ENCODE results near the gene SMARCA2. TPM values are rescaled to one million over a fixed set of nuclear protein-coding genes. Genes with fewer than 3 reads are reported as not detected.

The SMARCA2 gene
- total and polyA plus RNA-seq, 12 donors, result 38.3 to 192 (median 142) TPM

- H3K9me3 ChIP-seq (replicated peaks in 1 of 3), result no peaks in the 10 kb centered on the region
- H3K4me3 ChIP-seq, result peak overlapping the region in 3 of 4 donors; percentile 21 to 54 (median 42)
- intact Hi-C loops (cut with DNase I), result no loop called here
- H3K4me1 ChIP-seq (replicated peaks in 1 of 2), result peaks cover 7 to 9% of the 10 kb centered on the region in 2 donors
- peak; percentile 82 to 94 (median 85) for DNase-seq
- H3K27ac ChIP-seq, result peak overlapping the region in 3 of 5 donors; percentile 11 to 75 (median 73)
- no peaks in the 10 kb centered on the region for H3K36me3 ChIP-seq (replicated peaks in 1 of 2)
- TF ChIP-seq POLR2A (IDR thresholded peaks at IDR 0.05), result peak; percentile 51 to 97
- TF ChIP-seq, protein P1, sequence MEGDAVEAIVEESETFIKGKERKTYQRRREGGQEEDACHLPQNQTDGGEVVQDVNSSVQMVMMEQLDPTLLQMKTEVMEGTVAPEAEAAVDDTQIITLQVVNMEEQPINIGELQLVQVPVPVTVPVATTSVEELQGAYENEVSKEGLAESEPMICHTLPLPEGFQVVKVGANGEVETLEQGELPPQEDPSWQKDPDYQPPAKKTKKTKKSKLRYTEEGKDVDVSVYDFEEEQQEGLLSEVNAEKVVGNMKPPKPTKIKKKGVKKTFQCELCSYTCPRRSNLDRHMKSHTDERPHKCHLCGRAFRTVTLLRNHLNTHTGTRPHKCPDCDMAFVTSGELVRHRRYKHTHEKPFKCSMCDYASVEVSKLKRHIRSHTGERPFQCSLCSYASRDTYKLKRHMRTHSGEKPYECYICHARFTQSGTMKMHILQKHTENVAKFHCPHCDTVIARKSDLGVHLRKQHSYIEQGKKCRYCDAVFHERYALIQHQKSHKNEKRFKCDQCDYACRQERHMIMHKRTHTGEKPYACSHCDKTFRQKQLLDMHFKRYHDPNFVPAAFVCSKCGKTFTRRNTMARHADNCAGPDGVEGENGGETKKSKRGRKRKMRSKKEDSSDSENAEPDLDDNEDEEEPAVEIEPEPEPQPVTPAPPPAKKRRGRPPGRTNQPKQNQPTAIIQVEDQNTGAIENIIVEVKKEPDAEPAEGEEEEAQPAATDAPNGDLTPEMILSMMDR (IDR thresholded peaks at IDR 0.05), result peak in 2 of 6 experiments; percentile 0 to 43
- WGBS, 4 donors, result 0 to 1% (median 1%) methylated on average over 28 to 38 of the region's 38 CpGs
- H3K27me3 ChIP-seq, result no peaks in the 10 kb centered on the region
Measured at GRCh38 chr9:2241836-2242741, 226.9 kb downstream of the SMARCA2 start.

- TF ChIP-seq POLR2A (IDR thresholded peaks at IDR 0.05), result no peak
- TF ChIP-seq, protein P1 (IDR thresholded peaks at IDR 0.05), result no peak
- H3K9me3 ChIP-seq (replicated peaks in 1 of 3), result no peaks in the 10 kb centered on the region
- no peaks in the 10 kb centered on the region for H3K27me3 ChIP-seq
- WGBS, 4 donors, result 43 to 55% (median 48%) methylated on average over 11 of the region's 11 CpGs
- peak in 1 of 7 donors; percentile 21 for DNase-seq
- H3K4me1 ChIP-seq (replicated peaks in 1 of 2), result peaks cover 7 to 9% of the 10 kb centered on the region in 2 donors
- H3K27ac ChIP-seq, result peak overlapping the region in 3 of 5 donors; percentile 11 to 75 (median 73)
- intact Hi-C loops (cut with DNase I), result no loop called here
- peak overlapping the region in 2 of 4 donors; percentile 21 to 54 for H3K4me3 ChIP-seq
- H3K36me3 ChIP-seq (replicated peaks in 1 of 2), result no peaks in the 10 kb centered on the region
Measured at GRCh38 chr9:2242831-2243330, 227.7 kb downstream of the SMARCA2 start.

Small RNA genes within 50 kb of the gene (small RNA-seq; reads per million reads assigned to genes)
- gene RN7SL592P, result 0 reads per million in 2 donors
- 0 to 0.12 reads per million in 2 donors for gene RNU2-25P

Measured in adrenal gland (tissue), 12 donors.